ENCODE results near the gene NBPF12. TPM values are rescaled to one million over a fixed set of nuclear protein-coding genes. Genes with fewer than 3 reads are reported as not detected.
"Not testable (repeated sequence)": the region's sequence is repeated elsewhere in the genome, so short reads cannot be mapped to it uniquely, and the experiment has no call there.

NBPF12 gene
- total RNA-seq, 6 experiments from 2014 or later = 3.1 to 4.3 (median 3.4) TPM

DNA sequence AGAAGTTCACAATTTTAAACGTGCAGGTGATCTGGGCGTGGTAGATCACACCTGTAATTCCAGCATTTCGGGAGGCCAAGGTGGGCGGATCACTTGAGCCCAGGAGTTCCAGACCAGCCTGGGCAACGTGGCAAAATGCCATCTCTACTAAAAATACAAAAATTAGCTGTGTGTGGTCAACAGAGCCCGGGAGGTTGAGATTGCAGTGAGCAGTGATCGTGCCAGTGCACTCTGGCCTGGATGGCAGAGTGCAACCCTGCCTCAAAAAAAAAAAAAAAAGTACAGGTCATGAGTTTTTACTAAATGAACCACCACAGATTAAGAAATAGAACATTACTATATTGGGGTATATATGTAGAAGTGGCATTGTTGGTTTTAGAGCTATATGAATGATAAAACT is 2.2 kb downstream of the NBPF12 start:
- H3K4me3 Mint-ChIP-seq; DNase-seq; H3K27ac Mint-ChIP-seq; H3K36me3 Mint-ChIP-seq (ENCODE audit: low read depth); H3K27me3 Mint-ChIP-seq (ENCODE audit: insufficient read depth); H3K9me3 Mint-ChIP-seq: not testable (repeated sequence)
- peaks cover 11% of the 10 kb centered on the region for H3K4me1 Mint-ChIP-seq (ENCODE audit: low read depth)

DNA sequence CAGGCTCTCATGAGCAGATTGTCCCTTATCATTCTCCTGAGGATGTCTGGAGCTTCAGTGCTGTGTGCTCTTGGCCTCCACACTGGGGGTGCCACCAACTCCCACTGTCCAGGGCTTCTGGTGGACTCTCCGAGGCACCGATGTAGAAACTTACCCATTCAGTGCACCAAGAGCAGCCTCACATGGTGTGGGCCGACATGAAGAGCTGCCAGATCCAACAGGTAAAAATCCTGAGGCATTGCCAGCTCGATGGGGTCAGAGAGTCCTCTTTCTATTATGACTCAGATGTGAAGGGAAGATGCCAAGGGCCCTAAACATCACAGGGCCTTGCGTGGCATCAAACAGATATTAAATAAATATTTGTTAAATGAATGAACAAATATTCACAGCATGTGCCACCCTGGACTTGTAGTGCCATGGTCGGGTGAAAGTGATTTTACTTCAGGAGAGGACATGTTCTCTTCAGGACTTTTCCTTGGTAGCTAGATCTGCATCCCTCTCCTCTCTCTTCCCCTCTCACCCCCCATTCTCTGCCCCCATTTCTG is 5.3 kb downstream of the NBPF12 start:
- DNase-seq; H3K36me3 Mint-ChIP-seq (ENCODE audit: low read depth); H3K27me3 Mint-ChIP-seq (ENCODE audit: insufficient read depth); H3K4me3 Mint-ChIP-seq; H3K27ac Mint-ChIP-seq; H3K9me3 Mint-ChIP-seq: not testable (repeated sequence)
- H3K4me1 Mint-ChIP-seq (ENCODE audit: low read depth) = peaks cover 11% of the 10 kb centered on the region

DNA sequence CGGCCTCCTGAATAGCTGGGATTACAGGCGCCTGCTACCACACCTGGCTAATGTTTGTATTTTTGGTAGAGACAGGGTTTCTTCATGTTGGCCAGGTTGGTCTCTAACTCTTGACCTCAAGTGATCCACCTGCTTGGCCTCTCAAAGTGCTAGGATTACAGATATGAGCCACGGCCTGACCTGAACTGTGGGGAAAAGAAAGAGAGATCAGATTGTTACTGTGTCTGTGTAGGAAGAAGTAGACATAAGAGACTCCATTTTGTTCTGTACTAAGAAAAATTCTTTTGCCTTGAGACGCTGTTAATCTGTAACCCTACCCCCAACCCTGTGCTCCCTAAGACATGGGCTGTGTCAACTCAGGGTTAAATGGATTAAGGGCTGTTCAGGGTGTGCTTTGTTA is 10.0 kb downstream of the NBPF12 start:
- not testable (repeated sequence) for H3K4me1 Mint-ChIP-seq (ENCODE audit: low read depth); H3K27me3 Mint-ChIP-seq (ENCODE audit: insufficient read depth); H3K27ac Mint-ChIP-seq; H3K9me3 Mint-ChIP-seq; H3K4me3 Mint-ChIP-seq; DNase-seq; H3K36me3 Mint-ChIP-seq (ENCODE audit: low read depth)

DNA sequence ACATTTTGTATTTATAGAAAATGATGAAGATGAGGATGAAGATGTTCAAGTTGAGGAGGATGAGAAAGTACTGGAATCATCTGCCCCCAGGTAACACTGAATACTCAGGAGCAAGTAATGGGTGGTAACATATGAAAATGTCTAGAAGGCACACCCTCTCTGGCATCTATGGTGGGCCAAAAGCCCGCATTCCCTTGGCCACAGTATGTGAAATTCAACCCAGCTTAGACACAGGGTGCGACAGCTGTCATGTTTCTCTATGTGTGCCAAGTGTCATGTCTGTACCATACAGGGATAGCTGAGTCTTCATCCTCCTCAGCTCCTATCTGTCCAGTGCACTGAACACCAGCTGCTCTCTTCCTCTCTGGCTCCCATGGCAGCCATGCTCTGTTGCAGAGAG is 26.2 kb downstream of the NBPF12 start:
- not testable (repeated sequence) for H3K4me1 Mint-ChIP-seq (ENCODE audit: low read depth); H3K4me3 Mint-ChIP-seq; DNase-seq

DNA sequence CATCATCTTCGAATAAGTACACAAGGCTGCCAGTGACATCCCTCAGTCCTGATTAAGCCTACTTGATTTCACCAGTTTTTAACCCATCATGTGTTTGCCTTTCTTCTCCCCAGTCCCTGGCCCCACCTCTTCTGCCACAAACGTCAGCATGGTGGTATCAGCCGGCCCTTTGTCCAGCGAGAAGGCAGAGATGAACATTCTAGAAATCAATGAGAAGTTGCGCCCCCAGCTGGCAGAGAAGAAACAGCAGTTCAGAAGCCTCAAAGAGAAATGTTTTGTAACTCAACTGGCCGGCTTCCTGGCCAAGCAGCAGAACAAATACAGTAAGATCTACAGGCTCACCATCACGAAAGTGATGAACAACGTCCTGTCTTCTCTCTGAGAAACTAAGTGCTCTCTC is 28.2 kb downstream of the NBPF12 start:
- H3K4me1 Mint-ChIP-seq (ENCODE audit: low read depth); H3K36me3 Mint-ChIP-seq (ENCODE audit: low read depth): not testable (repeated sequence)
- TF ChIP-seq, protein P1, sequence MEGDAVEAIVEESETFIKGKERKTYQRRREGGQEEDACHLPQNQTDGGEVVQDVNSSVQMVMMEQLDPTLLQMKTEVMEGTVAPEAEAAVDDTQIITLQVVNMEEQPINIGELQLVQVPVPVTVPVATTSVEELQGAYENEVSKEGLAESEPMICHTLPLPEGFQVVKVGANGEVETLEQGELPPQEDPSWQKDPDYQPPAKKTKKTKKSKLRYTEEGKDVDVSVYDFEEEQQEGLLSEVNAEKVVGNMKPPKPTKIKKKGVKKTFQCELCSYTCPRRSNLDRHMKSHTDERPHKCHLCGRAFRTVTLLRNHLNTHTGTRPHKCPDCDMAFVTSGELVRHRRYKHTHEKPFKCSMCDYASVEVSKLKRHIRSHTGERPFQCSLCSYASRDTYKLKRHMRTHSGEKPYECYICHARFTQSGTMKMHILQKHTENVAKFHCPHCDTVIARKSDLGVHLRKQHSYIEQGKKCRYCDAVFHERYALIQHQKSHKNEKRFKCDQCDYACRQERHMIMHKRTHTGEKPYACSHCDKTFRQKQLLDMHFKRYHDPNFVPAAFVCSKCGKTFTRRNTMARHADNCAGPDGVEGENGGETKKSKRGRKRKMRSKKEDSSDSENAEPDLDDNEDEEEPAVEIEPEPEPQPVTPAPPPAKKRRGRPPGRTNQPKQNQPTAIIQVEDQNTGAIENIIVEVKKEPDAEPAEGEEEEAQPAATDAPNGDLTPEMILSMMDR (IDR thresholded peaks at IDR 0.05) = peak; percentile 73

More for the DNA sequence above, 26.2 kb downstream of the NBPF12 start:
- not testable (repeated sequence) for H3K36me3 Mint-ChIP-seq (ENCODE audit: low read depth); H3K27me3 Mint-ChIP-seq (ENCODE audit: insufficient read depth); H3K9me3 Mint-ChIP-seq; H3K27ac Mint-ChIP-seq

GRCh38 chr1:146970656-146971055 is 32.5 kb downstream of the NBPF12 start:
- not testable (repeated sequence) for H3K4me1 Mint-ChIP-seq (ENCODE audit: low read depth); H3K9me3 Mint-ChIP-seq; H3K27me3 Mint-ChIP-seq (ENCODE audit: insufficient read depth); H3K27ac Mint-ChIP-seq; DNase-seq; H3K36me3 Mint-ChIP-seq (ENCODE audit: low read depth); H3K4me3 Mint-ChIP-seq

More for the DNA sequence above, 28.2 kb downstream of the NBPF12 start:
- not testable (repeated sequence) for DNase-seq; H3K27me3 Mint-ChIP-seq (ENCODE audit: insufficient read depth); H3K27ac Mint-ChIP-seq; H3K9me3 Mint-ChIP-seq; H3K4me3 Mint-ChIP-seq

GRCh38 chr1:146972681-146973080 is 34.6 kb downstream of the NBPF12 start:
- H3K4me1 Mint-ChIP-seq (ENCODE audit: low read depth); H3K9me3 Mint-ChIP-seq: not testable (repeated sequence)

GRCh38 chr1:146985855-146986254 is 47.7 kb downstream of the NBPF12 start:
- not testable (repeated sequence) for H3K36me3 Mint-ChIP-seq (ENCODE audit: low read depth); H3K4me3 Mint-ChIP-seq; H3K27me3 Mint-ChIP-seq (ENCODE audit: insufficient read depth); H3K4me1 Mint-ChIP-seq (ENCODE audit: low read depth); H3K9me3 Mint-ChIP-seq; DNase-seq; H3K27ac Mint-ChIP-seq

More at GRCh38 chr1:146972681-146973080, 34.6 kb downstream of the NBPF12 start:
- not testable (repeated sequence) for H3K27ac Mint-ChIP-seq; H3K4me3 Mint-ChIP-seq; H3K36me3 Mint-ChIP-seq (ENCODE audit: low read depth); DNase-seq; H3K27me3 Mint-ChIP-seq (ENCODE audit: insufficient read depth)
- TF ChIP-seq, protein P1 (IDR thresholded peaks at IDR 0.05) = peak; percentile 58

GRCh38 chr1:146986450-146986849 is 48.3 kb downstream of the NBPF12 start:
- H3K36me3 Mint-ChIP-seq (ENCODE audit: low read depth); H3K27ac Mint-ChIP-seq; H3K9me3 Mint-ChIP-seq; DNase-seq; H3K27me3 Mint-ChIP-seq (ENCODE audit: insufficient read depth); H3K4me3 Mint-ChIP-seq; H3K4me1 Mint-ChIP-seq (ENCODE audit: low read depth): not testable (repeated sequence)

DNA sequence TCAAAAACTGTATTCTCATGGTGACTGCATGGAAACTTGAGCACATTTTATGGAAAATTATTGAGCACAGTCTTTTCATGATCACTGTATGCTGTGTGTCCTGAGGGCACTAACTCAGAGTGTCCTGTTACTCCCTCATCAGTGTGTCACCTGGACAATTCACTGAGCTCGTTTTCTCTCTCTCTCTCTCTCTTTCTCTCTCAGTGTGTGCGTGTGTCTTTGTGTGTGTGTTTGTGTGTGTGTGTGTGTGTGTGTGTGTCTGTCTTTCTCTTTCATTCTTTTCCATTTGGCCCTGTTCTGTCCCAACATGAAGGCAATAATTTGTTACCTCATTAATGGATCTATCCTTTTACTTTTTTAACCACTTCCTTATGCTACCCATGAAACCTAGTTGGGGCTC is 49.4 kb downstream of the NBPF12 start:
- not testable (repeated sequence) for H3K27me3 Mint-ChIP-seq (ENCODE audit: insufficient read depth); H3K27ac Mint-ChIP-seq; H3K9me3 Mint-ChIP-seq; H3K4me3 Mint-ChIP-seq; H3K4me1 Mint-ChIP-seq (ENCODE audit: low read depth); H3K36me3 Mint-ChIP-seq (ENCODE audit: low read depth); DNase-seq

DNA sequence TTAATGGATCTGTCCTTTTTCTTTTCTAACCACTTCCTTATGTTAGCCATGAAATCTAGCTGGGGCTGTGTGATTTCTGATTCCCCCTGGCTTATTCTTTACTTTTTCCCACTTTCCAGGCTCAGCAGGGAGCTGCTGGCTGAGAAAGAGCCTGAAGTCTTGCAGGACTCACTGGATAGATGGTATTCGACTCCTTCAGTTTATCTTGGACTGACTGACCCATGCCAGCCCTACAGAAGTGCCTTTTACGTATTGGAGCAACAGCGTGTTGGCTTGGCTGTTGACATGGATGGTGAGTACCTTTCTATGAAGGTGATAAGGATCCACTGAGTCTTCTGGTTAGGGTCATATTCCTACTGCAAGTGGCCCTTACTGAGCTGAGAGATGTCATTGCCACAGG is 51.3 kb downstream of the NBPF12 start:
- not testable (repeated sequence) for H3K27ac Mint-ChIP-seq; H3K9me3 Mint-ChIP-seq; DNase-seq; H3K4me1 Mint-ChIP-seq (ENCODE audit: low read depth); H3K27me3 Mint-ChIP-seq (ENCODE audit: insufficient read depth); H3K4me3 Mint-ChIP-seq; H3K36me3 Mint-ChIP-seq (ENCODE audit: low read depth)

DNA sequence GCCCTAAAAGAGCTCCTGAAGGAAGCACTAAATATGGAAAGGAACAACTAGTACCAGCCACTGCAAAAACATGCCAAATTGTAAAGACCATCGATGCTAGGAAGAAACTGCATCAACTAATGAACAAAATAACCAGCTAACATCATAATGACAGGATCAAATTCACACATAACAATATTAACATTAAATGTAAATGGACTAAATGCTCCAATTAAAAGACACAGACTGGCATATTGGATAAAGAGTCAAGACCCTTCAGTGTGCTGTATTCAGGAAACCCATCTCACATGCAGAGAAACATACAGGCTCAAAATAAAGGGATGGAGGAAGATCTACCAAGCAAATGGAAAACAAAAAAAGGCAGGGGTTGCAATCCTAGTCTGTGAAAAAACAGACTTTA is 70.4 kb downstream of the NBPF12 start:
- peaks cover 12% of the 10 kb centered on the region; the same call in 1 of the 2 replicates for H3K9me3 Mint-ChIP-seq
- H3K27ac Mint-ChIP-seq; H3K4me3 Mint-ChIP-seq; H3K36me3 Mint-ChIP-seq (ENCODE audit: low read depth); H3K27me3 Mint-ChIP-seq (ENCODE audit: insufficient read depth); DNase-seq; H3K4me1 Mint-ChIP-seq (ENCODE audit: low read depth): not testable (repeated sequence)

GRCh38 chr1:147026975-147027374 is 88.9 kb downstream of the NBPF12 start:
- H3K4me1 Mint-ChIP-seq (ENCODE audit: low read depth); H3K4me3 Mint-ChIP-seq; H3K27ac Mint-ChIP-seq; DNase-seq; H3K9me3 Mint-ChIP-seq; H3K36me3 Mint-ChIP-seq (ENCODE audit: low read depth): not testable (repeated sequence)
- H3K27me3 Mint-ChIP-seq (ENCODE audit: insufficient read depth) = peaks cover 20% of the 10 kb centered on the region
